ENCODE measurements around the gene ZFAND3.

- TF ChIP-seq YY1 (IDR thresholded peaks at IDR 0.05; ENCODE audit: insufficient read depth, insufficient read length) (no peak), ZNF274 (IDR thresholded peaks at IDR 0.05; ENCODE audit: low read depth, low read length) (no peak), SUZ12 (IDR thresholded peaks at IDR 0.05; ENCODE audit: extremely low read depth, insufficient read depth, insufficient read length) (no peak)
Observed at GRCh38 chr6:37938909-37939308, 119.4 kb downstream of the ZFAND3 start.

All from NT2/D1 (cell line).